HEK293 (cell line): ENCODE measurements around the gene XIRP1.

Experiments used
- ZNF239 ChIP-seq: fragments of 450-650 bp; formaldehyde crosslinking; IDR thresholded peaks from 2 replicates; pipeline ENCODE4 v1.5.1; 2016; ENCODE audit warnings: missing biosample characterization, missing genetic modification characterization
- TF ChIP-seq, protein P1 (sequence below): fragments of 450-650 bp; formaldehyde crosslinking; IDR thresholded peaks from 2 replicates; pipeline ENCODE4 v1.5.1; 2016; ENCODE audit warnings: missing biosample characterization, missing genetic modification characterization

- TF ChIP-seq, protein P1, sequence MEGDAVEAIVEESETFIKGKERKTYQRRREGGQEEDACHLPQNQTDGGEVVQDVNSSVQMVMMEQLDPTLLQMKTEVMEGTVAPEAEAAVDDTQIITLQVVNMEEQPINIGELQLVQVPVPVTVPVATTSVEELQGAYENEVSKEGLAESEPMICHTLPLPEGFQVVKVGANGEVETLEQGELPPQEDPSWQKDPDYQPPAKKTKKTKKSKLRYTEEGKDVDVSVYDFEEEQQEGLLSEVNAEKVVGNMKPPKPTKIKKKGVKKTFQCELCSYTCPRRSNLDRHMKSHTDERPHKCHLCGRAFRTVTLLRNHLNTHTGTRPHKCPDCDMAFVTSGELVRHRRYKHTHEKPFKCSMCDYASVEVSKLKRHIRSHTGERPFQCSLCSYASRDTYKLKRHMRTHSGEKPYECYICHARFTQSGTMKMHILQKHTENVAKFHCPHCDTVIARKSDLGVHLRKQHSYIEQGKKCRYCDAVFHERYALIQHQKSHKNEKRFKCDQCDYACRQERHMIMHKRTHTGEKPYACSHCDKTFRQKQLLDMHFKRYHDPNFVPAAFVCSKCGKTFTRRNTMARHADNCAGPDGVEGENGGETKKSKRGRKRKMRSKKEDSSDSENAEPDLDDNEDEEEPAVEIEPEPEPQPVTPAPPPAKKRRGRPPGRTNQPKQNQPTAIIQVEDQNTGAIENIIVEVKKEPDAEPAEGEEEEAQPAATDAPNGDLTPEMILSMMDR (tag by site-specific recombination) = no peak
- no peak for TF ChIP-seq ZNF239
Measured at GRCh38 chr3:39202094-39202493, 9.7 kb upstream of the XIRP1 start.
